GM12873 (cell line): ENCODE measurements around the gene MAMDC2.

ENCODE experiments used
- CTCF ChIP-seq: IDR thresholded peaks from 2 replicates; pipeline ENCODE4 v1.5.1; 2012; ENCODE audit warnings: low read depth, mild to moderate bottlenecking, moderate library complexity, low read length, control low read depth; ENCODE audit not compliant: insufficient read depth; ENCODE audit errors: missing control alignments

The MAMDC2 gene

GRCh38 chr9:70170151-70170790 lies 126.6 kb downstream of the MAMDC2 start:
- no peak for TF ChIP-seq CTCF

GRCh38 chr9:70172532-70172931 lies 128.9 kb downstream of the MAMDC2 start:
- TF ChIP-seq CTCF = no peak

- no peak for TF ChIP-seq CTCF
These were observed 133.5 kb downstream of the MAMDC2 start for GRCh38 chr9:70177121-70177520.

- TF ChIP-seq CTCF = no peak
These were observed 149.1 kb downstream of the MAMDC2 start for GRCh38 chr9:70192707-70193106.

GRCh38 chr9:70195456-70195855 lies 151.8 kb downstream of the MAMDC2 start:
- no peak for TF ChIP-seq CTCF

GRCh38 chr9:70197216-70198044 lies 153.8 kb downstream of the MAMDC2 start:
- TF ChIP-seq CTCF = no peak

GRCh38 chr9:70205366-70206020 lies 161.8 kb downstream of the MAMDC2 start:
- TF ChIP-seq CTCF = no peak
